GM12873 (cell line): ENCODE data around the gene CERS6.

Experiments used
- CTCF ChIP-seq: IDR thresholded peaks from 2 replicates; pipeline ENCODE4 v1.5.1; 2012; ENCODE audit warnings: low read depth, mild to moderate bottlenecking, moderate library complexity, low read length, control low read depth; ENCODE audit not compliant: insufficient read depth; ENCODE audit errors: missing control alignments

Gene CERS6

GRCh38 chr2:168713325-168713724, 257.3 kb downstream of the CERS6 start:
- TF ChIP-seq CTCF = no peak

GRCh38 chr2:168715849-168716248, 259.8 kb downstream of the CERS6 start:
- TF ChIP-seq CTCF = no peak

- no peak for TF ChIP-seq CTCF
These were observed 260.8 kb downstream of the CERS6 start for GRCh38 chr2:168716839-168717238.

- TF ChIP-seq CTCF = no peak
These were observed 261.9 kb downstream of the CERS6 start for GRCh38 chr2:168717790-168718502.

- no peak for TF ChIP-seq CTCF
These were observed 262.6 kb downstream of the CERS6 start for GRCh38 chr2:168718622-168719021.

GRCh38 chr2:168719446-168719845, 263.4 kb downstream of the CERS6 start:
- TF ChIP-seq CTCF = no peak

GRCh38 chr2:168722592-168722991, 266.5 kb downstream of the CERS6 start:
- TF ChIP-seq CTCF = no peak
